Hepatocyte (in vitro differentiated cells): ENCODE results near the gene CA11. TPM values are rescaled to one million over a fixed set of nuclear protein-coding genes. Genes with fewer than 3 reads are reported as not detected.

Experiments
- DNase-seq: peaks from one replicate; pipeline ENCODE4 v3.0.0-alpha.2; 2016; ENCODE audit warnings: low spot score
- H2AFZ ChIP-seq: fragments of 200-600 bp; sonication (generic); 2 replicates; pipeline ENCODE4 v1.6.0; 2016; ENCODE audit warnings: antibody characterized with exemption, mild to moderate bottlenecking
- H3K27ac ChIP-seq: fragments of 200-600 bp; sonication (generic); 2 replicates; pipeline ENCODE4 v1.5.1; 2016; ENCODE audit warnings: mild to moderate bottlenecking
- H3K27me3 ChIP-seq: fragments of 200-600 bp; sonication (generic); 2 replicates; pipeline ENCODE4 v1.6.1; 2016
- H3K36me3 ChIP-seq: fragments of 200-600 bp; sonication (generic); replicated peaks from 2 replicates; pipeline ENCODE4 v1.5.1; 2016; ENCODE audit warnings: low read depth; ENCODE audit not compliant: insufficient read depth
- H3K4me1 ChIP-seq: fragments of 200-600 bp; sonication (generic); 2 replicates; pipeline ENCODE4 v1.5.1; 2016; ENCODE audit warnings: mild to moderate bottlenecking, moderate library complexity; ENCODE audit not compliant: insufficient read depth
- H3K4me2 ChIP-seq: fragments of 200-600 bp; sonication (generic); 2 replicates; pipeline ENCODE4 v1.6.0; 2016
- H3K4me3 ChIP-seq: fragments of 200-600 bp; sonication (generic); 2 replicates; pipeline ENCODE4 v1.5.1; 2016; ENCODE audit warnings: mild to moderate bottlenecking
- H3K79me2 ChIP-seq: fragments of 200-600 bp; sonication (generic); 2 replicates; pipeline ENCODE4 v1.6.0; 2017; ENCODE audit warnings: mild to moderate bottlenecking
- H3K9me2 ChIP-seq: fragments of 200-600 bp; sonication (generic); replicated peaks from 2 replicates; pipeline ENCODE4 v1.6.0; 2017; ENCODE audit warnings: mild to moderate bottlenecking; ENCODE audit not compliant: insufficient read depth
- H3K9me3 ChIP-seq: fragments of 200-600 bp; sonication (generic); 2 replicates; pipeline ENCODE4 v1.5.1; 2016; ENCODE audit warnings: low read depth, mild to moderate bottlenecking
- H4K20me1 ChIP-seq: fragments of 200-600 bp; sonication (generic); 2 replicates; pipeline ENCODE4 v1.6.0; 2016; ENCODE audit warnings: mild to moderate bottlenecking; ENCODE audit not compliant: insufficient read depth, poor library complexity, severe bottlenecking
- CTCF ChIP-seq: fragments of 200-600 bp; sonication (generic); IDR thresholded peaks from 2 replicates; pipeline ENCODE4 v1.5.1; 2016; ENCODE audit warnings: antibody characterized with exemption, mild to moderate bottlenecking; ENCODE audit not compliant: poor library complexity
- EZH2 ChIP-seq: fragments of 200-600 bp; sonication (generic); IDR thresholded peaks from 2 replicates; pipeline ENCODE4 v1.6.1; 2016; ENCODE audit warnings: antibody characterized with exemption, mild to moderate bottlenecking, borderline replicate concordance
- EZH2phosphoT487 ChIP-seq: fragments of 200-600 bp; sonication (generic); IDR thresholded peaks from one replicate; pipeline ENCODE4 v1.6.1; 2018; ENCODE audit warnings: antibody characterized with exemption, mild to moderate bottlenecking, low read depth, moderate library complexity; ENCODE audit not compliant: unreplicated experiment, severe bottlenecking
- WGBS: methylation state at CpG from one replicate; pipeline ENCODE4 v1.1.6; 2016; ENCODE audit warnings: low lambda C conversion rate; ENCODE audit errors: missing lambda C conversion rate; 5-methylcytosine and 5-hydroxymethylcytosine counted together
- polyA plus RNA-seq: library from polyadenylated mRNA; unstranded; fragments of >200 nt; fragmentation: Nextera tagmentation; extraction: Ambion mirVana; gene quantifications from 2 replicates; pipeline ENCODE4 v1.2.1, GENCODE V29; 2016
- total RNA-seq: library from RNA; depleted of rRNA; stranded (reverse); fragments of >200 nt; gene quantifications from 2 replicates; pipeline ENCODE4 v1.2.3, GENCODE V29; 2014

Gene CA11
- total and polyA plus RNA-seq, 2 experiments from 2014 or later, result 12.0 to 43.6 TPM

DNA sequence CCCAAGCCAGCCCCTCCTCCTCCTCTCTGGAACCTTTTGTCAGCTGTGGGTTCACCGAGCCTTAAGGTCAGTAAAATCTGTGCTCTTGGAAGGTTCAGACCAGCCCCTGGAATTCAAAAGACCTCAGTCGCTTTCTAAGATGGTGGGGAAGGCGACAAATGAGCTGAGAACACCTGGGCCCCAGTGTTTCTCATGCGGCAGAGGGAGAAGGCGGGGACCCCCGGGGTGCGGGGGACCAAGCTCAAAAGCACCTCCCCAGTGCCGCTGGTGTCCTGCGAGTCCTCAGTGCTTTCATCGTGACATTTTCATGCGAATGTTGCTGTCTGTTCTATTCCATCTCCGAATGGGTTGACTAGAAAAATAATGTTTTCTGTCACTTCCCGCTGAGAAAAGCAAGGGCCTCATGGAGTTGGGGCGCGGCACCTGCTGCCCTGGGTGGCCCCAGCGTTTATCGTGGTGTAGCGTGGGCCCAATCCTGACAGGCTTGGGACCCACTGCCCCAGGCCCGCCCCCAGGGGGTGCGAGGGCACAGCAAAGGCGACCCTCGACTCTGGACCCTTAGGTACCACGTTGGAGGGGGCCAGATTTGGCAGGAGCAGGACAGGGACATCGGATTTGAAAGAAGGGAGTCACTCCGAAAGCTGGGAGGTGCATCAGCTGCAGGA is 27.6 kb upstream of the CA11 start:
- peaks cover 15% of the 10 kb centered on the region for H3K4me1 ChIP-seq
- H3K4me3 ChIP-seq, result no peak overlapping the region
- no peaks in the 10 kb centered on the region for H3K9me3 ChIP-seq
- DNase-seq, result no peak
- no peaks in the 10 kb centered on the region for H3K36me3 ChIP-seq
- H3K27ac ChIP-seq, result no peak overlapping the region
- no peaks in the 10 kb centered on the region for H3K27me3 ChIP-seq
- no peaks in the 10 kb centered on the region for H3K79me2 ChIP-seq
- H2AFZ ChIP-seq, result no peak overlapping the region
- TF ChIP-seq CTCF (no peak), EZH2phosphoT487 (no peak), EZH2 (no peak)
- H3K9me2 ChIP-seq, result no peaks in the 10 kb centered on the region
- H3K4me2 ChIP-seq, result no peak overlapping the region
- WGBS, result 83% methylated on average over 25 of the region's 25 CpGs
- no peaks in the 10 kb centered on the region for H4K20me1 ChIP-seq

DNA sequence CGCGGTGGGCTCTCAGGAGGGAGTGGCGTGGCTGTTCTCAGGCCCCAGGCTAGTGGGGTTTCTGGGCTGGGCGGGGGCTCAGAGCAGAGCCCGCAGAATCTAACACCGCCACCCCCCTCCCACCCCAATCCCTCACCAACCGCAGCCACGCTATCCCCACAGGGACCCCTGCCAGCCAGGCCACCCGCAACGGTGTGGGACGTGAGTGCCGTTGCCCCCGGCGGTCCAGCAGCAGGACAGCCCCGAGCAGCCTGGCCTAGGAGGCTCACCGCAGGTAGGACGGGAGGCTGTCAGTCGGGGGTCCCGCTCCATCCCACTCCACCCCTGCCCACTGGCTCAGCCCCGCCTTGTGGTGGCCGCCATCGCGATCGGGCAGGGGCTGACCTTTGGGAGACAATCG is 27.0 kb upstream of the CA11 start, which contains the start of gene NTN5:
Gene NTN5 (minus strand): TSS at position 24 of the 400 bp plus-strand sequence. CDS start 2,031 bp downstream, outside the sequence.
- no peak within 1 kb of the TSS for H3K4me3 ChIP-seq
- no peak for DNase-seq
- H3K4me1 ChIP-seq, result peaks cover 15% of the 10 kb centered on the region
- H2AFZ ChIP-seq, result no peak within 1 kb of the TSS
- H3K27ac ChIP-seq, result no peak within 1 kb of the TSS
- TF ChIP-seq EZH2 (no peak), CTCF (no peak), EZH2phosphoT487 (no peak)
- no peaks in the 10 kb centered on the region for H4K20me1 ChIP-seq
- H3K79me2 ChIP-seq, result no peaks in the 10 kb centered on the region
- no peaks in the 10 kb centered on the region for H3K27me3 ChIP-seq
- no peaks in the 10 kb centered on the region for H3K9me3 ChIP-seq
- H3K4me2 ChIP-seq, result no peak within 1 kb of the TSS
- no peaks in the 10 kb centered on the region for H3K9me2 ChIP-seq
- no peaks in the 10 kb centered on the region for H3K36me3 ChIP-seq
- 76% methylated on average over 18 of the region's 25 CpGs for WGBS

DNA sequence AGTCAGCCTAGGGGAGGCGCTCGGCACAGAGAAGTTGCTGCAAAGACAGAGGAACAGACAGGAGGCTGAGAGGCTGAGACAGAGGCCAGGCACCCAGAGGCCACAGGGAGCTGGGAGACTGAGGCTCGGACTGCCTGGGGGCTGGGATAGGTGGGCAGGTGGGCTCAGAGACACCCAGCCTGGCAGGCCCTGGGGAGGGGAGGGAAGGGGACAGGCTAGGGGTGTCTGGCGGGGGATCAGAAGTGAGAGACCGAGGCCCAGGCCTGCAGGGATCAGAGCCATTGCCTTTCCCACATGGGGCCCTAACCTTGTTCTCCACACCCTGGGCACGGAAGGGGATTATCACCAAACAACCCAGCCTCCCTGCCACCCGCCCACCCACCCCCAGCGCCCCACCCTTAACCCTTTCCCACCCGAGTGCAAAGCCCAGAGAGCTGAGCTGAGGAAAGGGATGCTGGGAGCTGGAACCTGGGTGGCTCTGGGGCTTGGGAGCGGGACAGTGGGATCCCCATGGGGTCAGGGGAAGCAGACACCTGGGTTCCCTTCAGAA is 25.5 kb upstream of the CA11 start:
- H3K36me3 ChIP-seq, result no peaks in the 10 kb centered on the region
- H2AFZ ChIP-seq, result no peak overlapping the region
- no peak overlapping the region for H3K4me2 ChIP-seq
- no peaks in the 10 kb centered on the region for H3K79me2 ChIP-seq
- no peaks in the 10 kb centered on the region for H3K9me3 ChIP-seq
- no peak overlapping the region for H3K4me3 ChIP-seq
- H3K9me2 ChIP-seq, result no peaks in the 10 kb centered on the region
- H4K20me1 ChIP-seq, result no peaks in the 10 kb centered on the region
- peaks cover 12% of the 10 kb centered on the region for H3K4me1 ChIP-seq
- 88% methylated on average over 5 of the region's 10 CpGs for WGBS
- no peak overlapping the region for H3K27ac ChIP-seq
- no peak for DNase-seq
- no peaks in the 10 kb centered on the region for H3K27me3 ChIP-seq
- TF ChIP-seq EZH2phosphoT487, result no peak

DNA sequence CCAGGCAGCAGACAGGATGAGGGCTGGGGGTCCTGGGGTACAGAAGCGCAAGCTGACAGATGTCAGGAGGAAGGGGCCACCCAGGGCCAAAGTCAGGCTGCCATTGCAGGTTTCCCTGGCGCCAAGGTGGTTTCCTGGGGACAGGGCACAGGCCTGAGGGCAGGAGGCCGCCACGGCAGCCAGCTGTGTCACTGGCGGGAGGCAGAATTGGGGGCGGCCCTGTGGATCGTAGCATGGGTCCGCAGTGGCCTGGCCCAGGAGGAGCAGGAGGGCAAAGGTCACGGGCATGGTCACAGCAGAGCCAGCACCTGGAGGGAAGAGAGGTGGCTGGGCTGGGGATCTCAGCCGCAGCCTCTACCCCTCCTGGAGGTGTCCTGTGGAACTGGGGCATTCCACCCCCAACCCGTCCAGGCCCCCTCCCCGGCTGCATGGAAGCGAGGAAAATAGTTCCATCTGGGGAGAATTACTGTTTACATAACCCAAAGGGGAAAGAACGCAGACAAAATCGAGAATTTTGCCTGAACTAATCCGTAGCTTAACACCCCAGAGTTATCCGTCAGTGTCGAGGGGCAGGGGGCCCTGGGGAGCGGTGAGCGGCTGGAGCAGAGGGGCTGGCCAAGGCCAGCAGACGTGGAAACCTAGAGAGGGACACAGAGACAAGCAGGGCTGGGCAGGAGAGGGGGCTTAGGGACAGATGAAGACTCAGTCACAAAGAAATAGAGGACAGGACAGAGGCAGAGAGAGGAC is 24.9 kb upstream of the CA11 start:
- H3K9me2 ChIP-seq, result no peaks in the 10 kb centered on the region
- DNase-seq, result no peak
- TF ChIP-seq CTCF (no peak), EZH2 (no peak), EZH2phosphoT487 (no peak)
- H3K9me3 ChIP-seq, result no peaks in the 10 kb centered on the region
- no peaks in the 10 kb centered on the region for H4K20me1 ChIP-seq
- H3K27me3 ChIP-seq, result no peaks in the 10 kb centered on the region
- no peak overlapping the region for H3K4me3 ChIP-seq
- 67% methylated on average over 21 of the region's 21 CpGs for WGBS
- H3K36me3 ChIP-seq, result no peaks in the 10 kb centered on the region
- H2AFZ ChIP-seq, result no peak overlapping the region
- no peak overlapping the region for H3K27ac ChIP-seq
- no peaks in the 10 kb centered on the region for H3K79me2 ChIP-seq
- H3K4me2 ChIP-seq, result no peak overlapping the region
- H3K4me1 ChIP-seq, result peaks cover 10% of the 10 kb centered on the region
